SJCRH30 (cell line): ENCODE measurements around the gene SPINK4. TPM values are rescaled to one million over a fixed set of nuclear protein-coding genes. Genes with fewer than 3 reads are reported as not detected.
A peak's percentile ranks its signal among the peaks of the same experiment; 100 is the strongest.

ENCODE experiments used
- DNase-seq, 2 experiments: peaks; one replicate each; pipeline ENCODE4 v3.0.0-alpha.2; 2015 to 2020
- H3K27ac ChIP-seq: fragments of 250-450 bp; sonication (Bioruptor Pico); 2 replicates; pipeline ENCODE4 v1.5.1; 2020; ENCODE audit warnings: mild to moderate bottlenecking, moderate library complexity
- H3K27me3 ChIP-seq: fragments of 250-450 bp; sonication (Bioruptor Pico); 2 replicates; pipeline ENCODE4 v1.5.1; 2020; ENCODE audit warnings: mild to moderate bottlenecking, moderate library complexity
- H3K36me3 ChIP-seq: fragments of 250-450 bp; sonication (Bioruptor Pico); 2 replicates; pipeline ENCODE4 v1.5.1; 2020; ENCODE audit warnings: mild to moderate bottlenecking, moderate library complexity
- H3K4me1 ChIP-seq: fragments of 250-450 bp; sonication (Bioruptor Pico); 2 replicates; pipeline ENCODE4 v1.5.1; 2020; ENCODE audit warnings: mild to moderate bottlenecking, moderate library complexity
- H3K4me3 ChIP-seq: fragments of 250-450 bp; sonication (Bioruptor Pico); 2 replicates; pipeline ENCODE4 v1.5.1; 2020; ENCODE audit warnings: mild to moderate bottlenecking, moderate library complexity
- H3K9me3 ChIP-seq: fragments of 250-450 bp; sonication (Bioruptor Pico); replicated peaks from 2 replicates; pipeline ENCODE4 v1.5.1; 2020; ENCODE audit warnings: mild to moderate bottlenecking, moderate library complexity
- total RNA-seq: library from RNA; depleted of rRNA; stranded (reverse); fragments of >200 nt; shearing (Covaris generic); gene quantifications from 2 replicates; pipeline ENCODE4 v1.2.3, GENCODE V29; 2014

The SPINK4 gene
- total RNA-seq, 1 experiment from 2014 or later: not detected

DNA sequence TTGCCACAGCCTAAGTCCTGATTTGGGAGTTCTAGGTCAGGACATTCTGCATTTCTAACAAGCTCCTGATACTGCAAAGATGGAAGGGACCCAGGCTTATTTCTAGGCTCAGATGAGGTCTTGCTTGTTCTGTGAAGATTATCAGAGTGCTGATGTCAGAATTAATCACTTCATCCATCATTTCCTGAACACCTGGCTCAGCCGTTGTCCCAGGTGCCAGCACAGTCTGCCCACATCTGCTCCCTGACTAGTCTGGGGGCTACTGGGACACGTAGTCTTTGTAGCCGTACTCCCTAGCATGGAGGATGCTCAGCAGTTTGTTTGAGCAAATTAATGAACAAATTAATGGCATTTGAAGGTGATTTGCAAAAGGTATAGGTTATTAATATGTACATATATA, 17.9 kb upstream of the SPINK4 start:
- Histone ChIP-seq H3K9me3 (no peaks in the 10 kb centered on the region), H3K27ac (no peak overlapping the region), H3K4me3 (no peak overlapping the region), H3K4me1 (no peaks in the 10 kb centered on the region), H3K36me3 (no peaks in the 10 kb centered on the region), H3K27me3 (no peaks in the 10 kb centered on the region)
- no peak for DNase-seq

DNA sequence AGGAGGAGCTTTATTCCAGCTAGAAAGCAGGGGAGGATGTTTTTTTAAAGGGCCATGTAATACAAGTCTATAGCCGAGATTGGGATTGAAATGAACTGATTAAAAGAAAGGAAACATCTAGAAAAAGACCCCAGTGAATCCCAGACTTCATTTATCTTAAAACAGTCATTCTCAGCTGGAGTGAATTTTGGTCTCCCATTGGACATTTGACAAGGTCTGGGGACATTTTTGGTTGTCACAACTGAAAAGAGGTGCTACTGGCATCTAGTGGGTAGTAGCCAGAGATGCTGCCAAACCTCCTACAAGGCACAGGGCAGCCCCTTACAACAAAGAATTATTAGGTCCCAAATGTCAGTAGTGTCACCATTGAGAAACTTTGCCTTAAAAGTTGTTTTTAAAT, 16.3 kb upstream of the SPINK4 start:
- Histone ChIP-seq H3K4me1 (no peaks in the 10 kb centered on the region), H3K27ac (no peak overlapping the region), H3K36me3 (no peaks in the 10 kb centered on the region), H3K9me3 (no peaks in the 10 kb centered on the region), H3K4me3 (no peak overlapping the region), H3K27me3 (no peaks in the 10 kb centered on the region)
- DNase-seq: peak in 1 of 2 experiments; percentile 37

DNA sequence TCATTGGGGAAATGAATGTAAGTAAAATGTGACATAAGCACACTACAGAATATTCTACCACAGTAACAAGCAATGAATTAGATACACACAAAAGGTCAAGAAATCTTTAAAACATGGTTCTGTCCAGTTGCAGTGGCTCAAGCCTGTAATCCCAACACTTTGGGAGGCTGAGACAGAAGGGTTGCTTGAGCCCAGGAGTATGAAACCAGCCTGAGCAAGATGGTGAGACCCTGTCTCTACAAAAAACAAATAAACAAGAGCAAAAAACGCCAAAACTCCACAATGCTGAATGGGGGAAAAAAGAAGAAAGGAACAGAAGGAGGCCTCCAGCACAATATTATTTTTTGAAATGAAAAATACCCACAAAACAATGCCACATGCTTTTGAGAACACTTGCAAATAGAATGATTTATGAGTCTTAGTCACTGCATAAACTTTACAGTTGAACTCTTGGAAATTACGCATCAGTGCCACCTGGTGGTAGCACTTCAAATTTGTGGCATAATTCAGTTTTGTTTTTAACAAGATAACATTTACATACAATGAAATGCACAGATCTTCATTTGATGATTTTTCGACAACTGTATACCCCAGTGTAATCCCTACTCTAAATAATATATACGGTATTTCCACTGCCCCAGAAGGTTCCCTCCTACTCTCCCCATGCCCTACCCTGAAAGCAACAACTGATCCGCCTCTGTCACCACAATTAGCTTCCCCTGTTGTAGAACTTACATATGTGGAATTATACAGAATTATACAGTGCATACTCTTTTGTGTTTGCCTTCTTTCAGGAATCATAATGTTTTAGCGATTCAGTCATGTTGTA, 14.4 kb upstream of the SPINK4 start:
- no peak overlapping the region for H3K4me3 ChIP-seq
- H3K36me3 ChIP-seq: no peaks in the 10 kb centered on the region
- no peaks in the 10 kb centered on the region for H3K4me1 ChIP-seq
- H3K27ac ChIP-seq: no peak overlapping the region
- no peaks in the 10 kb centered on the region for H3K27me3 ChIP-seq
- DNase-seq: peak; percentile 35 to 77
- no peaks in the 10 kb centered on the region for H3K9me3 ChIP-seq

DNA sequence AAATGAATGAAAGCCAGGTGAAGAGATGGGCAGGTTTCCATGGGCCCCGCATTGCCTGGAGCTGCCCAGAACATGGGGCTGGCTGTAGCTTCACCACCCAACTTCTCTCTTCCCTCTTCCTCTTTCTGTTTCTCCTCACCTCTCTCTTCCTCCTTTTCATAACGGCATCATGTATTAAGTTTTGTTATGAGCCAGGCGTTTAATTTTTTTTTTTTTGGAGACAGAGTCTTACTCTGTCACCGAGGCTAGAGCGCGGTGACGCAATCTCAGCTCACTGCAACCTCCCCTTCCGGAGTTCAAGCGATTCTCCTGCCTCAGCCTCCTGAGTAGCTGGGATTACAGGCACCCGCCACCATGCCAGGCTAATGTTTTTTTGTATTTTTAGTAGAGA, 13.0 kb upstream of the SPINK4 start:
- DNase-seq: no peak
- no peaks in the 10 kb centered on the region for H3K27me3 ChIP-seq
- H3K36me3 ChIP-seq: no peaks in the 10 kb centered on the region

DNA sequence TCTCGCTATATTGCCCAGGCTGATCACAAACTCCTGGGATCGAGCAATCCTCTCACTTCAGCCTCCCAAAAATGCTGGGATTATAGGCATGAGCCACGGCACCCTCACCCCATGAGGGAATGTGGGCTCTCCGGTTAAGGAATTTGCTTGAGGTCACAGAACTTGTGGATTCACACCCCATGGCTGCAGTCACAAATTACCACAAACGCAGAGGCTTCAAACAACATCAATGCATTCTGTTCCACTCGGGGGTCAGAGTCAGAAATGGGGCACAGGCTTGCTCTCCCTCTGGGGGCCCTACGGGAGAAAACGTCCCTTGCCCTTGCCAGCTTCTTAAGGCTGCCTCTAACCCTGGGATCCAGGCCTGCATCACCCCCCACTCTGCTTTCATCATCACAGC, 12.2 kb upstream of the SPINK4 start:
- Histone ChIP-seq H3K36me3 (no peaks in the 10 kb centered on the region), H3K4me3 (no peak overlapping the region), H3K4me1 (no peaks in the 10 kb centered on the region), H3K9me3 (no peaks in the 10 kb centered on the region), H3K27ac (no peak overlapping the region), H3K27me3 (no peaks in the 10 kb centered on the region)
- no peak for DNase-seq

More for the DNA sequence above, 13.0 kb upstream of the SPINK4 start:
- Histone ChIP-seq H3K4me1 (no peaks in the 10 kb centered on the region), H3K27ac (no peak overlapping the region), H3K4me3 (no peak overlapping the region), H3K9me3 (no peaks in the 10 kb centered on the region)

DNA sequence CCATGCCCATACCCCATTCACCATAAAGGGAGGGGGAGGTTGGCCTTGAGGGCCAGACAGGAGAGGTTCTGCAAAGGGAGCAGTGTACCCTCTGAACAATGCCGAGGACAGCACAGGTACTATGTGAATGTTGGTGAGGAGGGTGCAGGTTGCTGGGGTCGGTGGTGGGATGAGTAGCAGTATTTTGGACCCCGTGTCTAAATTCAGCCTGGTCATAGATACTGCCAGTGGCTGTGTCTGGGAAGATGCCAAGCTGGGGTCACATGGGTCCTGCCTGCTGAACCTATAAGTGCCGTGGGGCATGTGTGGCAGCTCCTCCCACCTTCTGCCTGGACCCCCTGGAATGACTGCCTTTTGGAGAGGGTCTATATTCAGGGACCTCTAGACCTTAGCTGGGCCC, 11.4 kb upstream of the SPINK4 start:
- no peaks in the 10 kb centered on the region for H3K27me3 ChIP-seq

DNA sequence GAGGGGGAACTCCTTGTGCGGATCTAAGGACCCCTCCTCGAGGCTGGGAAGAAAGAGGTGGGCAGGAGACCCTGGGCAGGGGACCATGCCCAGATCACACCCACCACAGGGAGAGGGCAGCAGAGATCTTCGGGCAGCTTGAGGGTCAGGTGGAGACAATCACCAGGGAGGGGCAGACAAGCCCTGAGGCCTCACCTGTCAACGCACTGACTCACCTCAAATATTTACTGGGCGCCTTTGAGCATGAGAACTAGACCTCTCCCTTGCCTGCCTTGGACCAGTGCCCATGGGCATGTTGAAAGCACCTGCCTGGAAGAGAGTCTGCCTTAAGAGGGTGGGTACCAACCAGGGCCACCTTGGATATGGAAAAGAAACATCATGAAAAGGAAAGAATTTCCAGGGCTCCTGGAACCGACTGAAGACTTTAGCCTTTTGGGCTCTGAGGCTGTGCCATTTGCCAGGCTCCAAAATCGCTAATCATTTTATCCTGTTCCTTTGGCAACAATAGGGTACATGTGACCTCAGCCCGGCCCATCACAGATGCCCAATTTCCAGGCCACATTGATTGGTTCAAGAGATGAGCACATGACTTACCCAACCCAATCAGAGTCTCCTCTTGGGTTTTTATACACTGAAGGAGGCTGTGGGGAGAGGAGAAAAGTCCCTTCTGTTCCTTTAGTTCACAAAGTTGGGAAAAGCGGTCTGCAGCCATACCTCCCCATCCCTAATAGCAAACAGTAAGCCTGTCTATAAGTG, 10.4 kb upstream of the SPINK4 start:
- Histone ChIP-seq H3K27ac (no peak overlapping the region), H3K4me1 (no peaks in the 10 kb centered on the region), H3K9me3 (no peaks in the 10 kb centered on the region), H3K36me3 (no peaks in the 10 kb centered on the region), H3K4me3 (no peak overlapping the region), H3K27me3 (no peaks in the 10 kb centered on the region)
- DNase-seq: no peak

More for the DNA sequence above, 11.4 kb upstream of the SPINK4 start:
- no peaks in the 10 kb centered on the region for H3K36me3 ChIP-seq
- H3K4me3 ChIP-seq: no peak overlapping the region
- H3K9me3 ChIP-seq: no peaks in the 10 kb centered on the region
- no peaks in the 10 kb centered on the region for H3K4me1 ChIP-seq
- H3K27ac ChIP-seq: no peak overlapping the region
- no peak for DNase-seq

DNA sequence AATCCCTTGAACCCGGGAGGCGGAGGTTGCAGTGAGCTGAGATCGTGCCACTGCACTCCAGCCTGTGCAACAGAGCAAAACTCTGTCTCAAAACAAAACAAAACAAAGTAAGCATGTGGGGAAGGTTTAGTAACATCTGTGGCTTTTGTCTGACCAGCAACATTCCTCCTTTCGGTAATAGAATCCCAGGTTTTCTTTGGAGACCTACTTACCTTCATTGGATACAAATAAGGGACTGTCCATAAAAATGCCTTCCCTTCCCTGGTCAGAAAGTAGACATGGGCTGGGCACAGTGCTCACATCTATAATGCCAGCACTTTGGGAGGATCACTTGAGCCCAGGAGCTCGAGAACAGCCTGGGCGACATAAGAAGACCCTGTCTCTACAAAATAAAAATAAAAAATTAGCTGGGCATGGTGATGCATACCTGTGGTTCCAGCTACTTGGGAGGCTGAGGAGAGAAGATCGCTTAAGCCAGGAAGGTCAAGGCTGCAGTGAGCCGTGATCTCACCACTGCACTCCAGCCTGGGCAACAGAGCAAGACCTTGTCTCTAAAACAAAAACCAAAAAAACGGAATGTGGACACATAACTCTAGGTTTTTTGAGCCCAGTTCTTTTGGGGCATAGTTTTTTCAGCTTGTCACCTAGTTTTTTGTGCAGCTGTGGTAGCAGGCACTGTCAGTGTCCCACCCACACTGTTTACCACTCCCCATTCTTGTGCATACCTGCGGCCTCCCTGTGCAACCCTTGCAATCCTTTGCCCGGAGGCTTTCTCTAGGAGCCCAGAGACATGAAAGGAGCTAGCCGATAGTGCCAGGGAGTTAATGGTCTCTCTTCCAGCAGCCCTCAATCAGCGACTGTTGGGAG, 9.0 kb upstream of the SPINK4 start:
- DNase-seq: no peak
- H3K27me3 ChIP-seq: no peaks in the 10 kb centered on the region
- no peaks in the 10 kb centered on the region for H3K9me3 ChIP-seq
- no peak overlapping the region for H3K27ac ChIP-seq
- H3K4me1 ChIP-seq: no peaks in the 10 kb centered on the region
- no peaks in the 10 kb centered on the region for H3K36me3 ChIP-seq
- no peak overlapping the region for H3K4me3 ChIP-seq

DNA sequence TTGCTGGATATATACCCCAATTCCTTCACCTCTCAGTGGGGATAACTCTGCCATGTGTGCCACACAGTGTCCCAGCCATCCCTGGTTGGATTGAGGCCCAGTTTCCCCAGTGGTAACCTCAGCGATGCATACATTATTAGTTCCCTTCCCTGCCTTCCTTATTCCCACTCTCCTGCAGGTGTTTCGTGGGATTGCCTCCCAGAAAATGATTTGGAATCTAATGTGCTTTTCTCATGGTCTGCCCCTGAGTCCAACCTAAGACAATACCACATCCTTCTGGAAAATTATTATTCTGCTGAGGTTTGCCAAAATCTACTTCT, 8.4 kb upstream of the SPINK4 start:
- H3K27ac ChIP-seq: no peak overlapping the region
- DNase-seq: no peak
- H3K9me3 ChIP-seq: no peaks in the 10 kb centered on the region
- H3K4me1 ChIP-seq: no peaks in the 10 kb centered on the region
- H3K36me3 ChIP-seq: no peaks in the 10 kb centered on the region
- no peak overlapping the region for H3K4me3 ChIP-seq
- no peaks in the 10 kb centered on the region for H3K27me3 ChIP-seq

DNA sequence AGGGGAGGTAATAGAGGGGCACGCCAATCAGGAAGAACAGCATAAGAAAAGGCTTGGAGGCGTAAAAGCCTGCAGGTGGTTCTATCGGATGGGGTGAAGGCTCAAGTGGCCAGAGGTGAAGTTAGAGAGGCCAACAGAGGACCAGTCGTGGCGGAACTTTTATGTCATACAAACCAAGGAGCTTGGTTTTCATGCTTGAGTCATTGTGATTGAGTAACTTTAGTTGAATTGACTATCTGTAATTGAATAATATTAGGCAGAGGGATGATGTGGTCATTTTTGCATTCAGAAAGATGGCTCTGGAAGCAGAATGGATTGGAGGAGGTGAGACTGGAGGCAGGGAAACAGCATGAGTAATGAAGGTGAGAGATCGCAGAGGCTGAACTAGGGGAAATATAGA, 7.2 kb upstream of the SPINK4 start:
- H3K9me3 ChIP-seq: no peaks in the 10 kb centered on the region
- H3K36me3 ChIP-seq: no peaks in the 10 kb centered on the region
- no peaks in the 10 kb centered on the region for H3K4me1 ChIP-seq
- DNase-seq: no peak
- no peaks in the 10 kb centered on the region for H3K27me3 ChIP-seq
- H3K27ac ChIP-seq: no peak overlapping the region
- no peak overlapping the region for H3K4me3 ChIP-seq

DNA sequence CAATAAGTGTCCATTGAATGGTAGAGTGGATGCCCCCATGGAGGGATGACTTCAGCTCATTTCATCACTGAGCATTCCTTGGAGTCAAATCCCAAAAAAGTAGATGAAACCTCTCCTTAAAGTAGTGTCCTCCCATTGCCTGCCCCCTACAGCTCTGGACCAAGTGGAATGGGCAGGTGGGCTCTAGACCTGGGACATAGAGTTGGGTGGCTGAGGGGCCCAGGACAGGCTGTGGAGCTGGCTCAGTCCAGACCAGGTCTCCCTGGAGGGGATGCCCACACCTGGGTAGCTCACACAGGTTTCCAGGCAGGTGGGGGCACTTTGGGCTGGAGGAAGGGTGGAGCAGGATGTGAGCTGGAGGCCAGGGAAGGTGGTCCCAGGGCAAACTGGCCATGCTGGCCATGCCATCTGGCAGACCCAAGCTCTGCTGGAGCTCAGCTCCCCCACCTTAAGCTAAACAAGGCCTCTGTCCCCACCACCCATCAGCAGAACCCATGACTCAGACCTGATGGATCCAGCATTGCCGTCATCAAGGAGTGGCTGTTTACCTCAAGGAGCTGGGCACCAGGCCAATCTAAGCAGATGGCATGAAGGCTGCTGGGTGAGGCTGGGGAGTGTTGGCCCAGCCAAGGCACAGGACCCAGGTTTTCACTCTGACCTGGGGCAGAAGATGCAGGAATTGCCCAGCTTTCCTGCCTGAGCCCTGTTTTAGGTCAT, 6.2 kb upstream of the SPINK4 start:
- peak; percentile 19 to 27 for DNase-seq

DNA sequence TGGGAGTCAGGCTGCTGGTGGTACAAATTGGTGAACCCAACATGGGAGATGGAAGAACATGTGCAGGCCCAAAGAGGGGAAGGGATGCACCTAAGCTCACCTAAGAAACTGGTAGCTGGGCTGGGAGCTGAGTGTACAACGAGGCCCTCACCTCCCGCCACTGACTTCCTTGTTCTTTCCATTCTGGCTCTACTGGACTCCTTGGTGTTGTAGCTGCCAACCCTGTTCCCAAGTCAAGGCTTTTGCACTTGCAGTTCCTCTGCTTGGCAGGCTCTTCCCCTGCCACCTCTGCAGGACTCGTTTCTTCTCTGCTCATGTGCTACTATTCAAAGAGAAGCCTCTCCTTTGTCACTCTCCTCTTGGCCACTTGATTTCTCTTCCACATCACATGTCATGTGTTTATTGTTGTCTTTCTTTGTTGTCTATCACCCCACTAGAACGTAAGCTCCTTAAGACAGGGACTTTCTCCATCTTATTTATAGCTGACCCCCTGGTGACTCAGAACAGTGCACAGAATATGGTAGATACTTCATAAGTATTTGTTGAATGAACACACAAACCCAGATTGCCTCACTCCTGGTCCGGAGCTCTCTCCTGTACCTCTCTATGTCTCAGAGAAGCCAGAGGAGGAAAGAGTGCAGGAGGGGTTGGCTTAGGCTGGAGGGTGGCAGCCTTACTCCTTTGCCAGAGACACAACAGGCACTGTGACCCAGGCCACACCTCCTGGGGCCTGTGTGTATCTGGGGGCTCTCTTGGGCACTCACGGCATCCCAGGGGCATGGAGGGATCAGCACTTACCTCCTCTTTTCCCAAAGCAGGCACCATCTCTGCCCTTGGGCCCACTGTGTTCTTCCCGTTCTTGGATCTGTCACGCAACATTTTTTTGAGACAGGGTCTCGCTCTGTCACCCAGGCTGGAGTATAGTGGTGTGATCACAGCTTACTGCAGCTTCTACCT, 5.2 kb upstream of the SPINK4 start:
- Histone ChIP-seq H3K36me3 (no peaks in the 10 kb centered on the region), H3K27me3 (no peaks in the 10 kb centered on the region), H3K9me3 (no peaks in the 10 kb centered on the region), H3K4me1 (peaks cover under 1% of the 10 kb centered on the region; the same call in 1 of the 2 replicates), H3K4me3 (no peak overlapping the region), H3K27ac (no peak overlapping the region)
- DNase-seq: no peak

More for the DNA sequence above, 6.2 kb upstream of the SPINK4 start:
- Histone ChIP-seq H3K9me3 (no peaks in the 10 kb centered on the region), H3K4me1 (no peaks in the 10 kb centered on the region), H3K4me3 (no peak overlapping the region), H3K27ac (no peak overlapping the region), H3K36me3 (no peaks in the 10 kb centered on the region), H3K27me3 (no peaks in the 10 kb centered on the region)

DNA sequence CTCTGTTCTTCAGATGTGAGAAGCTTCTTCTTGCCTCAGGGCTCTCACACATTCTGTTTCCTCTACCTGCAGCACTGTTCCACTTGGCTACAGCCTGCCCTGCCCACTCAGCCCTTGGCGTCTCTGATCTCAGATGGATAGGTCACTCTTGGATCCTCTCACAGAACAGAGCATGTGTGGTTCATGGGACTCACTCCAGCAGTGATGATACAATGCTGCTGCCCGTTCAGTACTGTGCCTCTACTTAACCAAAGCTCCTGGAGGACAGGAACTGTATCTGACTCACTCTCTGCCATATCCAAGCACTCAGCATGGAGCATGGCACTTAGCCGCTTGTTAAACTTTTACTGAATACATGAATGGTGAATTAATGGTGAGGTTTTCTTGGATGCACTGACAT, 3.4 kb upstream of the SPINK4 start:
- Histone ChIP-seq H3K4me3 (no peak overlapping the region), H3K4me1 (peaks cover 6% of the 10 kb centered on the region; the same call in 1 of the 2 replicates), H3K9me3 (no peaks in the 10 kb centered on the region), H3K27ac (no peak overlapping the region), H3K27me3 (no peaks in the 10 kb centered on the region), H3K36me3 (no peaks in the 10 kb centered on the region)
- DNase-seq: no peak
